H1 (cell line): ENCODE data around the gene TCP11.
"Not testable (repeated sequence)": the region's sequence is repeated elsewhere in the genome, so short reads cannot be mapped to it uniquely, and the experiment has no call there.

Source experiments
- ATF2 ChIP-seq: IDR thresholded peaks from 2 replicates; pipeline ENCODE4 v1.6.1; 2012; ENCODE audit warnings: low read length, inconsistent platforms
- BRCA1 ChIP-seq: IDR thresholded peaks from 2 replicates; pipeline ENCODE4 v1.6.1; 2012; ENCODE audit warnings: low read depth, low read length, improper control_type of control experiment
- CTCF ChIP-seq, 3 experiments: IDR thresholded peaks; 1 replicate in 2 of 3; 2 replicates in 1 of 3; pipeline versions ENCODE4 v1.5.1 to v1.6.1; 2011; ENCODE audit warnings: low read length in 3 of 3, mild to moderate bottlenecking in 3 of 3, inconsistent platforms in 2 of 3, low read depth in 1 of 3, moderate library complexity in 1 of 3; ENCODE audit not compliant: insufficient read depth in 1 of 3; ENCODE audit errors: control extremely low read depth in 1 of 3
- KDM5A ChIP-seq: fragments of 200-600 bp; IDR thresholded peaks from 2 replicates; pipeline ENCODE4 v1.7.1; 2012; ENCODE audit warnings: mild to moderate bottlenecking, low read length, inconsistent platforms, mixed read lengths
- MAFK ChIP-seq: IDR thresholded peaks from 2 replicates; pipeline ENCODE4 v1.6.1; 2012; ENCODE audit warnings: low read depth, mild to moderate bottlenecking, improper control_type of control experiment, low read length
- POLR2A ChIP-seq, 2 experiments: IDR thresholded peaks; 1 replicate in 1 of 2; 2 replicates in 1 of 2; pipeline ENCODE4 v1.6.1; 2011; ENCODE audit warnings: low read depth in 2 of 2, low read length in 2 of 2, mild to moderate bottlenecking in 2 of 2; ENCODE audit errors: control extremely low read depth in 1 of 2
- SP4 ChIP-seq: IDR thresholded peaks from 2 replicates; pipeline ENCODE4 v1.6.1; 2012; ENCODE audit warnings: low read length, inconsistent platforms
- USF2 ChIP-seq: IDR thresholded peaks from 2 replicates; pipeline ENCODE4 v1.6.1; 2011; ENCODE audit warnings: low read length, improper control_type of control experiment

- TF ChIP-seq BRCA1; ATF2; MAFK; USF2; KDM5A; CTCF (IDR thresholded peaks at IDR 0.05; ENCODE audit: control extremely low read depth in 1 of 3, insufficient read depth in 1 of 3, low read depth in 1 of 3, low read length in 3 of 3); POLR2A (IDR thresholded peaks at IDR 0.05; ENCODE audit: control extremely low read depth in 1 of 2, low read depth in 2 of 2, low read length in 2 of 2); SP4: not testable (repeated sequence)
Measured at GRCh38 chr6:35107761-35108160, 33.4 kb downstream of the TCP11 start.
